GM21717 (cell line): ENCODE measurements around the gene PLPP2.

ENCODE experiments used
- ATAC-seq: cut with Tn5 transposase; IDR thresholded peaks from one replicate; pipeline ENCODE4 v1.9.1; 2021; ENCODE audit warnings: mild to moderate bottlenecking, moderate library complexity; ENCODE audit not compliant: unreplicated experiment

Gene PLPP2

GRCh38 chr19:317710-318508, 26.7 kb upstream of the PLPP2 start:
- ATAC-seq, result no peak

GRCh38 chr19:315811-316210, 24.6 kb upstream of the PLPP2 start:
- ATAC-seq, result no peak

GRCh38 chr19:313988-314815, 23.0 kb upstream of the PLPP2 start:
- ATAC-seq, result no peak

GRCh38 chr19:313169-313987, 22.2 kb upstream of the PLPP2 start:
- ATAC-seq, result no peak

GRCh38 chr19:311813-312261, 20.6 kb upstream of the PLPP2 start:
- no peak for ATAC-seq

GRCh38 chr19:310781-311496, 19.7 kb upstream of the PLPP2 start:
- ATAC-seq, result no peak

DNA sequence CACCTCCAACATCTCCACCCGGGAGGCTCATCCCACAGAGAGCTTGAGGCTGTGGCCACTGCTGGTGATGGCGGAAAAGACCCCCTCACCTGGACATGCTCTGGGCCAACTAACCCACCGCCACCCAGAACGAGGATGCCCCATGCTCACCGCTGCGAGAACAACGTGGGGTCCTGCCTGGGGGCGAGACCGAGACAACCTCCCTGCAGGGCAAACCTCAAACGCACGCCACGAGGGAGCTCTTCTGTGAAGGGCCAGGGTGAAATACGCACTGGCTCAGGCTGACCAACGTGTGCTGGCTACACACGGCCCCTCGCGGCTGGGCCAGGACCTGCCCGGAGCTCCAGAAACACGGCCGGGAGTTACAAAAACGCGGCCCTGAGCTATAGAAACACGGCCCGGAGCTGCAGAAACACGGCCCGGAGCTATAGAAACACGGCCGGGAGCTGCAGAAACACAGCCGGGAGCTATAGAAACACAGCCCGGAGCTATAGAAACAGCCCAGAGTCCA, 19.0 kb upstream of the PLPP2 start:
- ATAC-seq, result no peak

- ATAC-seq, result no peak
Measured at GRCh38 chr19:309206-309565, 18.0 kb upstream of the PLPP2 start.

GRCh38 chr19:308471-309205, 17.4 kb upstream of the PLPP2 start:
- no peak for ATAC-seq

DNA sequence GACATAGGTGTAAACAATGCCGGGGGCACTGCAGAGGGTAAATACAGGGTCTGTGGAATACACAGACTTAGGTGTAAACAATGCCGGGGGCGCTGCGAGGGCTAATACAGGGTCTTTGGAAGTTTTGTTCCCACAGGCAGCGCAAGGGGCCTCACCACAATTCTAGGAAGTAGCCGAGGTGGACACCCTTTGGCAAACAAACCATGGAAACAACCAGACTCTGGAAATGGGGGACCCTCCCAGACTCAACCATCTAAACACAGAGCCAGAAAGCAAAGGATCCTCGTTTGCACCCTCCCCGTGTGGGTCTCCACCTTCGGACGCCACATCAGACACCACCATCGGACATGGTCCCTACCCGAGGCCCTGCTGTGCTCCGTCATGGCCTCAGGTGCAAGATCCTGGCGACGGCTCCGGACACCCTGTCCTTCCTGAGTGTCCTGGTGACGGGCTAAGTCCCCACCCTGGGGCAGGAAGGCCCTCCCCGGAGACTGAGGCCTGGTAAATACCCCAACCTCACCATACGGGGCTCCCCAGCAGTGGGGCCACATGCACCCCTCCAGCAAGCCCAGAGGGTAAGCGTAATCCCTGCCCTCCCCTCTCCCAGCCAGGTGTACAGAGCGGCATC, 16.7 kb upstream of the PLPP2 start:
- no peak for ATAC-seq

DNA sequence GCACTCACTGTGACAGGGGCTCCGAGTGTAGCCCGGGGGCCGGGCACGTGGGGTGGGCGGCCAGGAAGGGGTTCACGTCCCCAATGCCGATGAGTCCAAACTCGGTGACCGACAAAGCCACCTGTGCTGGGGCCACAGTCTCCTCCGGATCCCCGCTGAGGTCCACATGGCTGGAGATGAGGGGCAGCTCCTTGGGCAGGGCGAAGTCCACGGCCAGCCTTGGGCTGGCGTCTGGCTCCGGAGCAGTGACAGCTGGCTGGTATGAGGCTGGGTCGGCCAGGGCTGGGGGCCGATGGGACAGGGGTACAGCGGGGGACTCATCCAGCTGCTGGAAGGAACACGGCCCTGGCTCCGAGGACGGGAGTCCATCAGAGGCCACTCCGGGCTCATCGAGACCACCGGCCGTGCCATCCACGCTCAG, 15.9 kb upstream of the PLPP2 start:
- no peak for ATAC-seq

DNA sequence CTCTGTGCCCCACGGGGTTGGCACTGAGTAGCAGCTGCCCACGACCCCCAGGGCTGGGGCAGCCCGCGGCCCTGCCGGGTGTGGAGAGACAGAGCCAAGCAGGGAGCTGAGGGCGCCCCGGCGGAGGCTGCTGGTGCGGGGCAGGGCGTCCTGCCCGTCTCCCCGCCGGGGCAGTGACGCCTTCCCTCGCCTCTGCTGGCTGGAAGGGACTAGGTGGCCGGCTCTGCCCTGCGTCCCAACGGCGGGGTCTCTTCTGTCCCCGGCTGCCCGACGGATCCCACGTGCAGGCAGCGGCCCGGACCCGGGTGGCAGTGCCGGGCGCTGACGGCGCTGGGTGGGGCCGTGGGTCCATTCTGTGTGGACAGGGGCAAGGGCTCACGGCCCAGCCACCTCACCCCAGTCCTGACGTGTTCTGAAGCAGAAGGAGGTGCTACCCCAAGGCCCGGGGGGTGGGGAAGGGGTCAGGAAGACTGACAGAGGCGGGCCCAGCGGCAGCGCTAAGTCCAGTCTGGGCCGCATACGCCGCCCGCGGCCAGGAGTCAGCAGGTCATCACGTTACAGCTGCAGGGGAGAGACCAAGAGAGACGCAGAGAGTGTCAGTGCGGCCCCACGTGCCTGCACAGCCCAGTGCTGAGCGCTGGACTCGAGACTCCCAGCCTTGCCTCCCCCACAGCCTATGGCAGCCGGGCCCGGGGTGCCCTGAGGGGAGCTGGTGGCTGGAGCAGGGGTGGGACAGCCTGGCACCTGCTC, 15.1 kb upstream of the PLPP2 start:
- ATAC-seq, result no peak

DNA sequence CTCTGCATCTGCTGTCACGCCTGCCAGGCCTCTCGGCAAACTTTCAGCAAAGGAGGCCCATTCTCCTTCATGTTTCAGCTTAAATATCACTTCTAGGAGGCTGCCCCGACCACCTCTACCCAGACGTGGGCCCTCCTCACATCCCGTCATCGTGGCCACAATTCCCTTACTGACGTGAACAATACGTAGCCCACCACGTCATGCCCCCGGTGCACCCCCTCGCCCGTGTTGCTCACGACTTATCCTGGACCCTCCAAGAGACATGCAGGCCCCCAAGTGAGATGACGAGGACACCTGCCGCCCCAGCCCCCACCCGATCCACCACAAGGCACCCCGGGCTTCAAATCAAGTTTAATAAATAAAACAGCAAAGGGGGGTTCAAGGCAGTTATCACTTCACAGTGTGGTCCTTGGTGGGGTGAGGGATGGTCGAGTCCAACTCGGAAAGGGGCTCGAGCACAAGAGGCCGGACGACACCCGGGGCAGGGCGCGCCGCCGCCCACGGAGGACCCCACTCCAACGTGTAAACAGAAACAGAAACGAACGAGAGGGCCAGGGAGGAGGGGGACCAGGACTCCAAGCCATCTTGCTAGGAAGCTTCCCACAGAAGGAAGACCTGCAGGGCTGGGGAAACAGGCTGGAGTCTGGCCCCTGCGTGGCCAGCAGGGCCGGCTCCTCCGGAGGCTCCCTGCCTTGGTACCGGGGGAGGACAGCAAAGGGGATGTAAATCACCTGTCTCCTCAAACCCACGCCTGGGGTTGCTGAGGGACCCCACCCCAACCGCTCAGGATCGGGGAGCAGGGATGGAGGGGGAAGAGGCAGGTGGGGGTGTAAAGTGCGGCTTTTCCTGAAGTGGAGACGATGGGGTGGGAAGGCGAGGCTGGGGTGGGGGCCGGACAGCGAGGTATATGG, 14.3 kb upstream of the PLPP2 start:
- ATAC-seq, result no peak

- no peak for ATAC-seq
Measured at GRCh38 chr19:296476-297225, 5.4 kb upstream of the PLPP2 start.

DNA sequence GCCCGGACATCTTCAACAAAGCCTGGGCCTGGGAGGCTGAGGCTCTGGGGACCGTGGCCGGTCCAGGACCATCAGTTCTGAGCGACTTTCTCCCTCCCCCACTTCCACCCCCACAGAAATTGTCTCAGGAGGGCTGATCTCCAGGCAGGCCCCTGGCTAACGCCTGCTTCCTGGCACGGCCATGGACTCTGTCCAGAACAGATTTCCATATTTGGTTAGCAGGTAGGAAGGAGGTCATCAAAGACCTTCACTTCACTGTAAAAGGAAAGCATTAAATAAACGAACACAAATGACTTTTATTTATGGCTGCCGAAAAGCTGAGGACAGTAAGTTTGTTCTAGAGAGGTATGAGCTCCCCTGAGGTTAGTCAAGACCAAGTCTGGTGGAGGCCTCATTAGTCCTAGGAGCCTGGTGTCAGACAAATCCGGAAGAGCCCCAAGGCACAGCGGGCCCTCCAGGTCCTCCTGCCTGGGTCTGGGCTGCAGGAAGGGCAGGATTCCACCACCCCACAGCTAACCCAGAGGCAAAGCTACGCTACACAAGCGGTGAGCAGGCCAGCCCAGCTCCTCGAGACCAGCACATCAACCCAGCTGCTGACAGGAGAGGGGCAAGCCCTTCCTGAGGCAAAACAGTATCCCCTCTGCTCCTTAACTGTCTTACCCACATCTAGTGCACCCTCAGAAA, 4.6 kb upstream of the PLPP2 start:
- no peak for ATAC-seq

DNA sequence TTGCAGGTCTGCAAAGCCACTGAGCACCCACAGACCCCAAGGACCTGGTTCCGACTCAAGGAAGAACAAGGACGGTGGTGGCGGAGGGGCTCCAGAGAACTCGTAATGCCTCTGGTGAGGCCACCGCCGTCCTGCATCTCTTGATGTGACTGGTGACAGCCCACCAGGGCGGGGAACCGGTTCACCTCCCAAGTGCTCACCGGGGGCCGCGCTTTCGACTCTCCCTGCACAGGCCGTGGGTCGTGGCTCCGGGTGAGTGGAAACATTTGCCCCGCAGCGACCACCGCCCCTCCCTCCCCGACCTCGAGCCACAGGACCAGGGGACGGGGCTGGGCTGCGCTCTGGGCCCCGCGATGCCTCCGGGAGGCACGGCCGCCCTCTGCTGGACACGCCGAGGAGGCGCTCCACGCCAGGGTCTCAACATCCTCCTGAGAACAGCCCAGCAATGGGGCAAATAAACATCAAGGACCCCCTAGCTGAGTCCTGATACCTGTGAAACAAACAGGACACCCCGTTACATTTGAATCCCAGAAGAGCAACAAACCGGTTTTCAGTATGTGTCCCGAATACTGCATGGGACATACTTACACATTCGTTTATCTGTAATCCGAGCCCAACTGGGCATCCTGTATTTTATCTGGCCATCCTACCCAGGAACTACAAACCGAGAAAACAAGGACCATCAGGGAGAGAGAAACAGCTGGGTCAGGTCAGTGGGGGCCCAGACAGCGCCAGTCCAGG, 3.9 kb upstream of the PLPP2 start:
- no peak for ATAC-seq
